Measurements from ENCODE around the gene RITA1.

The RITA1 gene

DNA sequence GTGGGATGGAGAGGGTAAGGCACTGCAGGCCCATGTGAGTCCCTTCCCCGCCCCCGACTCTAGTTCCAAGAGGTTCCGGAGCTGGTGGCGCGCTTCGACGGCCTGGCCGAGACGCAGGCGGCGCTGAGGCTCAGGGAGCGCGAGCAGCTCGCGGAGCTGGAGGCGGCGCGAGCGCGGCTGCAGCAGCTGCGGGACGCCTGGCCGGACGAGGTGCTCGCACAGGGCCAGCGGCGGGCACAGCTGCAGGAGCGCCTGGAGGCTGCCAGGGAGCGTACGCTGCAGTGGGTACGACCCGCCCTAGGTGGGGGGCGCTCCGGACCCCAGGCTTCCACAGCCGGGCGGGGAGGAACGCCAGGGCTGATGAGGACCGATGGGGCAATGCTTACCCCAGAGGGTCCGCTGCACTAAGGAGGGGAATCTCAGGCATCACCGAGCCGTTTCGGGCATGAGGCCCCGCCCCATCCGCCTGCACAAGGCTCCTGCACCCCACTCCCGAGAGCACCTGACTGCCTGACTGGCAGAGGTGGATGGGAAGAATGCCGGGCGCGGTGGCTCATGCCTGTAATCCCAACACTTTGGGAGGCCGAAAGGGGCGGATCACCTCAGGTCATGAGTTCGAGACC is 31.1 kb upstream of the RITA1 start:
- DNase-seq = no peak

DNA sequence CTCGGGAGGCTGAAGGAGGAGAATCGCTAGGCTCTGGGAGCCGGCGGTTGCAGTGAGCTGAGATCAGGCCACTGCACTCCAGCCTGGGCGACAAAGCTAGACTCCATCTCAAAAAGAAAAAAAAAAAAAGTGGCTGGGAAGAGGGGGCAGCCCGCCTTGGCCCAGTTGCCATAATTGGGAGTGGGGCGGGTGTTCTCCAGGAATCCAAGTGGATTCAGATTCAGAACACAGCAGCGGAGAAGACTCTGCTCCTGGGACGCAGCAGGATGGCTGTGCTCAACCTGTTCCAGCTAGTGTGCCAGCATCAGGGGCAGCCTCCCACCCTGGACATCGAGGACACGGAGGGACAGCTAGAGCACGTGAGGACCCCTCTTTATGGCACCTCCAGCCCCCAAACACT is 30.5 kb upstream of the RITA1 start:
- no peak for DNase-seq

DNA sequence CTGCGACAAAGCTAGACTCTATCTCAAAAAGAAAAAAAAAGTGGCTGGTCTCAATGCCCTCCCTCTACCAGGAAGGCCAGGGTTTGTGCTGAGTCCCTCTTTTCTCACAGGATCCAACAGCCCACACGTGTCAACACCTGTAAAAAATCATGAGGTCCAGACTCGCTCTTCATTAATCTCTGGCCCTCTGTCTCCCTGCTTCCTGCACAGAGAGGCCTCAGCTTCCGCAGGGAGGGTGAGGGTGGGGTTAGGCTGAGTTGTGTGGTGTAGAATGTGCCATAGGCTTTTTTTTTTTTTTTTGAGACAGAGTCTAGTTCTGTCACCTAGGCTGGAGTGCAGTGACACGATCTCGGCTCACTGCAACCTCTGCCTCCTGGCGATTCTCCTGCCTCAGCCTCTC is 29.9 kb upstream of the RITA1 start:
- DNase-seq = no peak

GRCh38 chr12:113157218-113157859 is 28.2 kb upstream of the RITA1 start:
- no peak for DNase-seq

DNA sequence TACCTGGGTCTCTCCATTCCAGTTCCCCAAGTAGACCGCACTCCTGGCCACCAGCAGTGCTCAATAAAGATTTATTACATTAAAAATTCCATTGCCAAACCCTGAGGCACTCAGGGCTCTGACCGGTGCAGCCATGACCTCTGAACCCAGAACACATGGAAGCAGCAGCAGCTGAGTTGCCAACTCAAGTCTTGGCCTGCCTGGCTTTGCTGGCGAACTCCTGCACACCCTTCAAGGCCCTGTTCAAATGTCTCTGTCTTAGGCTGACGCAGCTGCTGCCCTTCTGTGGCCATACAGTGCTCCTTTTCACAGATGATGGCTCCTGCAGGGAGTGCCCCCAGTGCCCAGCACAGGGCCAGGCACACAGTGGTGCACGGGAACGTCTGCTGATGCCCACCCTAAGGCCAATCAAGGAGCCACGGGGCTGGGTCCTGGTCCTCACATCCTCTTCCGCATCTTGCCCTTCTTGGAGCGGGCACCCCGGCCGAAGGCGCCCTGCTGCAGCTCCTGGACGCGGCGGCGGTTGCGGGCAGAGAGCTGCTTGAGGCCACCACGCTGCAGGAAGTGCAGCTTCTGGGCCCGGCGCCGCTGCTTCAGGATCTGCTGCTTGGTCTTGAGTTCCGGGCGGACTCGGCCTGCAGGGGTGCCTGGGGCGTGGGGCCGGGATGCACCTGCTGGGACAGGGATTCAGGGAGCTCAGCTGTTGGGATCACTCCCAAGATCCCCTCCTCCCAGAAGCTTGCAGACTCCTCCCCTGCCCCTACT is 26.9 kb upstream of the RITA1 start:
- DNase-seq = no peak

GRCh38 chr12:113159937-113160336 is 25.6 kb upstream of the RITA1 start:
- DNase-seq = no peak

- DNase-seq = no peak
These were observed 24.0 kb upstream of the RITA1 start for GRCh38 chr12:113161415-113162016.

DNA sequence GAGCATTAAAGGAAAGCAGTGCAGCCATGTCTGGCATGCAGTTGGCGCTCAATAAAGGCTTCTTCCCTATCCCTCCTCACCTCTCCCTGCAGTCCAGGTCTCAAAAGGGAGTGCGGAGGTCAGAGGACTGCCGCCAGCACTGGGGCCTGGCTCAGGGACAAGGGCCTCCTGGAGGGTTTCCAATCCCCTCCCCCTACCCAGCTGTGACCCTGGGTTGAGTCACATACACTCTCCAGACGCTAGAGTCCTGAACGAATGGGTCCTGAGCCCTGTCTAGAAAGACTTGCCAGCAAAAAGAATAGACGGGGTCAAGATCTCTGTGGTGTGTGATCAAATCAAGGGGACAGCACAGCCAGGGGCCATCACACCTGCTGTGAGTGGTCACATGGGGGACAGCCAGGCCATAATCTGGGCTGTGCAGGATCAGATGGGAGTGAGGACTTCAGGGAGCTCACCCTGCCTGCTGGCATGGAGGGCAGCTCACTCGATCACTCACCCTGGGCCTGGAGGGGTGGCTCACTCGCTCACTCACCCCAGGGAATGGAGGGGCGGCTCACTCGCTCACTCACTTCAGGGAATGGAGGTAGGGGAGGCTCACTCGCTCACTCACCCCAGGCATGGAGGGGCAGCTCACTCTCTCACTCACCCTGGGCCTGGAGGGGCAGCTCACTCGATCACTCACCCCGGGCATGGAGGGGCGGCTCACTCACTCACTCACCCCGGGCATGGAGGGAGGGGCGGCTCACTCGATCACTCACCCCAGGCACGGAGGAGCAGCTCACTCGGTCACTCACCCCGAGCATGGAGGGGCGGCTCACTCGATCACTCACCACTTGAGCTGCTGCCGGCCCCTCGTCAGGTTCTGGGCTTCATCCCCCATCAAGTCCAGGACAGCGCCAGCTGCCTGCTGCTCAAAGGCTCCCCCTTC is 23.2 kb upstream of the RITA1 start:
- DNase-seq = no peak

GRCh38 chr12:113163030-113163360 is 22.5 kb upstream of the RITA1 start:
- no peak for DNase-seq

GRCh38 chr12:113164014-113164413 is 21.5 kb upstream of the RITA1 start:
- DNase-seq = no peak

DNA sequence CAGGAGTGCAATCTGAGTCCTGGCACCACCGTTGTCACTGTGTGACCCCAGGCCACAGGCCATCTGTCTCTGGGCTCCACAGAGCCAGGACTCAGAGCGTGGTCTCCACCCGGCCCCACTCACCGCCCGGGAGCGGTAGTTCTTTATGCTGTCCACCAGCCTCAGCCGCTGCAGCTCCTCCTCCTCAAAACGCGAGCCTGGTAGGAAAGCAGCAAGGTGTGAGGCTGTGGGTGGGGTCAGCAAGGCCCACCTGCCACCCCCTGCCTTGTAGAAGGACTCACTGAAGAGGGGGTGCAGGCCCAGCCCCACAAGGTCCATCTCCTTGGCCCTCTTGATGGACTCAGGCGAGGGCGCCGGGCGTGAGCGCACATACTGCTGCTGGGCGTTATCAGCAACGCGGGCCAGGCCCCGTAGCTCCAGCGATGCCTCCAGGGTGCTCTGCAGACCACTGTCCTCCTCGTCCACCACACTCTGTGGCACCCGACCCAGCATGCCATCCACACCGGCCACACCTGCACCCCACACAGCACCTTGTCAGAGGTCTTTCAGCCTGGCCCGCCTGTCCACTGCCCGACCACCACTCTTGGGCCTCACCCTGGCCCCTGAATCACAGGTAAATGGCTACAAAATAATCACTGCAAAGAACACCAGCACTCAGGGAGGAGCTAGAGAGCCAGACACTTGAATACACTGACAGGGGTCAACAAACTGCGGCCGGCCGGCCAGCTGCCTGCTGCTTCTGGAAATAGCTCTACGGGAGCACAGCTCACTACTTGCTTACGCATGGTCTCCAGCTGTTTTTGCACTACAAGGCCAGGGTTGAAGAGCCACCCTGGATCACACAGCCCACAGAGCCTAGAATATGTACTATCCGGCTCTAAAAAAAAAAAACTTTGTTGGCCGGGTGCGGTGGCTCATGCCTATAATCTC is 19.7 kb upstream of the RITA1 start:
- DNase-seq = no peak

- DNase-seq = no peak
These were observed 17.7 kb upstream of the RITA1 start for GRCh38 chr12:113167868-113168267.

DNA sequence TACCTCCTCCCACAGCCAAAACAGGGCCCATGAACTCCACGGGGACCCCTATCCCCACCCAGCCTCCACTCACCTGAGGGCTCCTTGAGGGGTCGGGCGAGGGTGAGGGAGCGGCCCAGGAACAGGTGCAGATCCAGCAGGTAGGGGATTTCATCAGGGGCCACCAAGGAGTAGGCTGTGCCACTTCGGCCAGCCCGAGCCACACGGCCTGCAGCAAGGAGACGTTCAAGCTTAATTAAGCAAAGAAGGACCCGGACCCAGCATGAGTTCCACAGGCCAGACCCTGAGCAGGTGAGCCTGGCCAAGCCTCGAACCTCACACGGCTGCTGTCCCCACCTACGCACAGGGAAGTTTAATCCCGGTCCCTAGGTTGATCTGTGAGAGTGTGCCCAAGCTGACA is 15.8 kb upstream of the RITA1 start:
- no peak for DNase-seq

GRCh38 chr12:113170457-113170856 is 15.1 kb upstream of the RITA1 start:
- no peak for DNase-seq

DNA sequence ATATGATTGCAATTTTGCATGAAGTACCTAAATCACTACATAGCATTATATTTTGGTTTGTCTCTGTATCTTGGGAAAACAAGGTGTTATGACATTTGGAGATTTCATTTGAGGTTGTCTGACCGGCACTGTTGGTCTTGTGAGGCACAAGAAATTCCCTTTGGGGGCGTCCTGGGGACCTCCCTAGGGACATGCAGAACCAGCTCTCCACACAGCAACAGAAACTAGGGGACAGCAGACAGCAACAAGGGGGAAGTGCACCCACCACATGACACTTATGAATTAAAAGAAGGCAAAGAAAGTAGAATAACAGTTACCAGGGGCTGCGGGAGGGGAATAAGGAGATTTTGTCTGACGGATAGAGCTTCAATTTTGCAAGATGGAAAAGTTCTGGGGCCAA is 14.6 kb upstream of the RITA1 start:
- no peak for DNase-seq

- DNase-seq = no peak
These were observed 14.0 kb upstream of the RITA1 start for GRCh38 chr12:113171543-113171942.

DNA sequence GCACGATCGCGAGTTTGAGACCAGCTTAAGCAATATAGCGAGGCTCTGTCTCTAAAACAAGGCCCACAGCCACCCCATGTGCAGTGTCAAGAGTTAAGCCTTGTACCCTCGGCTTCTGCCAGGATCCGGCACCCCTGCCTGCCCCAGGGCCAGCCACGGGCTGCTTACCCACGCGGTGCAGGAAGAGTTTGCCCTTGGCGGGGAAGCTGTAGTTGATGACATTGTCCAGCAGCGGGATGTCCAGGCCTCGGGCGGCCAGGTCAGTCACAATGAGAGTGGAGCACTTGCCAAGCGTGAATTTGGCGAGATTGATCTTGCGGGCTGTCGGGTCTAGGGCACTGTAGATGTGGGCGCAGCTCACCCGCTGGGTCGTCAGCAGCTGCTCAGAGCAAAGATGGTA is 13.3 kb upstream of the RITA1 start:
- no peak for DNase-seq

GRCh38 chr12:113173081-113173698 is 12.3 kb upstream of the RITA1 start:
- peak; percentile 41 for DNase-seq

DNA sequence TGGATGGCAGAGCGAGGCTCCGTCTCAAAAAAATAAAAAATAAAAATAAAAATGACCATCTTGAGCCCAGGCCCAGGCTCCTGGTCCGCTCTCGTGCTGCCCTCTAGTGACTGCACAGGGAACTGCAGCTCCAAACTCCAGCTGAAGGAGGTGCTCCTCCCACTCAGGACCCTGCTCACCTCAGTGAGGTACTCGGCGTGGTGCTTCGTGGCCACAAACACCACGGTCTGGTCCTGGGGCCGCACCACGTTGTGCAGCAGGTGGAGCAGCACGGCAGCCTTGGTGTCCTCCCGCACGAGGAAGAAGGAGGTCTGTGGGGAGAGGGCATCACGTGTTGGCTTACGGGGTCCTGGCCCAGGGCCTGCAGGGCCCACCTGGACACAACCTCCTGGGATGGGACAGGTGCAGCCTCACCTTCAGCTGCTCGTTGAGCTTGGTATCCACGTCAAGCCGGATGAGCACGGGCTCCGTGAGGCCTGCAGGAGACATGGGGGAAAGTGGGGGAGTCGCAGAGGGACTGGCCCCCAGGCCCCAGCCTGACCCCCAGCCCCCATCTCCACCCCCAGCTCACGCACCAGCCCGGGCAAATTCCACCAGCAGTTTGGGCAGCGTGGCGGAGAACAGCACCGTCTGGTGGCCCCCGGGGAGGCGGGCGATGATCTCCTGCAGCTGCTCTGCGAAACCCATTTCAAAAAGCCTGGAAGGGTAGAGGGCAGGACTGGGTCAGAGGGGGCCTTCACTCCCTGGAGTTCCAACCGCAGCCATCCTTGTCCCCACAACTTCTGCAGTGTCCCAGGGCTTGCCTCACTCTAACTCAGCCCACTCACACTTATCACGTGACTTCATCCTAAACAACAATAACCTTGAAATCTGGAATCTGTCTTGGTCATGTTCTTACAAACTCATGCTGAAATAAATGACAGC is 10.8 kb upstream of the RITA1 start:
- peak; percentile 37 for DNase-seq

DNA sequence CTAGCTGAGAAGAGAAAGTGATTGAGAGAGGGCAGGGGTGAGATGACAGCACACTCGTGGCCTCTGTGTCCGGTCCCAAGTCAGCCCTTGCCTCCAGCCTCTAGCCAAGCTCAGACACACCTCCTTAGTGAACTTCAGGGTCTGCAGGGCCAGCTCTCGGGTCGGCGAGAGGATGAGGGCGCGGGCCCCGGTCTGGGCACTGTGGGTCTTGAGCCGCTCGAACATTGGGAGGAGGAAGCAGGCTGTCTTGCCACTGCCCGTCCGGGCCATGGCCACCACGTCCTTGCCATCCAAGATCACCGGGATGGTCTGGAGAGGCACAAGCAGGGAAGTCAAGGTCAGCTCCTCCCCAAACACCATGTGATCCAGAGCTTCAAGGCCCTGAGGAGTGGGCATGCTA is 6.5 kb upstream of the RITA1 start:
- DNase-seq = no peak
